IPS-18a (cell line): ENCODE measurements around the gene GARS1.
"Not testable (repeated sequence)": the region's sequence is repeated elsewhere in the genome, so short reads cannot be mapped to it uniquely, and the experiment has no call there.

ENCODE experiments used
- H3K27ac ChIP-seq: one replicate; pipeline ENCODE4 v1.5.1; 2013; ENCODE audit warnings: low read length
- H3K27me3 ChIP-seq: one replicate; pipeline ENCODE4 v1.6.1; 2013; ENCODE audit warnings: mild to moderate bottlenecking, low read length; ENCODE audit not compliant: control insufficient read depth, insufficient read depth
- H3K36me3 ChIP-seq: one replicate; pipeline ENCODE4 v1.6.1; 2013; ENCODE audit warnings: low read depth, low read length; ENCODE audit not compliant: control insufficient read depth
- H3K4me1 ChIP-seq: one replicate; pipeline ENCODE4 v1.6.1; 2013; ENCODE audit warnings: low read depth, low read length; ENCODE audit not compliant: control insufficient read depth
- H3K4me3 ChIP-seq: one replicate; pipeline ENCODE4 v1.5.1; 2013; ENCODE audit warnings: low read length
- H3K9ac ChIP-seq: one replicate; pipeline ENCODE4 v1.6.1; 2013; ENCODE audit warnings: mild to moderate bottlenecking, low read length, moderate library complexity
- H3K9me3 ChIP-seq: one replicate; pipeline ENCODE4 v1.6.1; 2013; ENCODE audit warnings: low read depth, low read length; ENCODE audit not compliant: control insufficient read depth

Gene GARS1

GRCh38 chr7:30557245-30557644 is 37.4 kb upstream of the GARS1 start:
- Histone ChIP-seq H3K36me3 (no peaks in the 10 kb centered on the region), H3K9ac (peak overlapping the region; percentile 36), H3K4me1 (peaks cover 15% of the 10 kb centered on the region), H3K27ac (peak overlapping the region; percentile 26), H3K9me3 (no peaks in the 10 kb centered on the region), H3K4me3 (no peak overlapping the region), H3K27me3 (no peaks in the 10 kb centered on the region)

GRCh38 chr7:30559611-30560010 is 35.1 kb upstream of the GARS1 start:
- Histone ChIP-seq H3K27ac (no peak overlapping the region), H3K4me3 (no peak overlapping the region), H3K27me3 (no peaks in the 10 kb centered on the region), H3K9ac (no peak overlapping the region), H3K4me1 (peaks cover 15% of the 10 kb centered on the region), H3K36me3 (no peaks in the 10 kb centered on the region), H3K9me3 (no peaks in the 10 kb centered on the region)

GRCh38 chr7:30561389-30561788 is 33.3 kb upstream of the GARS1 start:
- no peak overlapping the region for H3K4me3 ChIP-seq
- peaks cover 12% of the 10 kb centered on the region for H3K4me1 ChIP-seq
- no peaks in the 10 kb centered on the region for H3K9me3 ChIP-seq
- H3K9ac ChIP-seq, result no peak overlapping the region
- no peak overlapping the region for H3K27ac ChIP-seq
- no peaks in the 10 kb centered on the region for H3K27me3 ChIP-seq
- H3K36me3 ChIP-seq, result no peaks in the 10 kb centered on the region

- no peak overlapping the region for H3K27ac ChIP-seq
- no peaks in the 10 kb centered on the region for H3K9me3 ChIP-seq
- no peaks in the 10 kb centered on the region for H3K27me3 ChIP-seq
- H3K4me1 ChIP-seq, result peaks cover 2% of the 10 kb centered on the region
- H3K9ac ChIP-seq, result no peak overlapping the region
- no peaks in the 10 kb centered on the region for H3K36me3 ChIP-seq
- no peak overlapping the region for H3K4me3 ChIP-seq
These were observed 32.2 kb upstream of the GARS1 start for GRCh38 chr7:30562498-30562897.

GRCh38 chr7:30562909-30563308 is 31.8 kb upstream of the GARS1 start:
- Histone ChIP-seq H3K27me3 (no peaks in the 10 kb centered on the region), H3K9ac (no peak overlapping the region), H3K4me3 (no peak overlapping the region), H3K4me1 (peaks cover 4% of the 10 kb centered on the region), H3K36me3 (no peaks in the 10 kb centered on the region), H3K27ac (no peak overlapping the region), H3K9me3 (no peaks in the 10 kb centered on the region)

- H3K4me1 ChIP-seq, result peaks cover 9% of the 10 kb centered on the region
- no peaks in the 10 kb centered on the region for H3K9me3 ChIP-seq
- H3K27ac ChIP-seq, result no peak overlapping the region
- H3K36me3 ChIP-seq, result no peaks in the 10 kb centered on the region
- H3K4me3 ChIP-seq, result no peak overlapping the region
- H3K9ac ChIP-seq, result no peak overlapping the region
- H3K27me3 ChIP-seq, result no peaks in the 10 kb centered on the region
These were observed 31.2 kb upstream of the GARS1 start for GRCh38 chr7:30563326-30563942.

- H3K4me1 ChIP-seq, result peaks cover 18% of the 10 kb centered on the region
- no peaks in the 10 kb centered on the region for H3K36me3 ChIP-seq
- no peak overlapping the region for H3K9ac ChIP-seq
- no peak overlapping the region for H3K27ac ChIP-seq
- no peaks in the 10 kb centered on the region for H3K9me3 ChIP-seq
- no peak overlapping the region for H3K4me3 ChIP-seq
- no peaks in the 10 kb centered on the region for H3K27me3 ChIP-seq
These were observed 30.3 kb upstream of the GARS1 start for GRCh38 chr7:30564243-30564892.

- H3K27me3 ChIP-seq, result no peaks in the 10 kb centered on the region
- H3K4me1 ChIP-seq, result peaks cover 18% of the 10 kb centered on the region
- H3K36me3 ChIP-seq, result no peaks in the 10 kb centered on the region
- H3K9ac ChIP-seq, result no peak overlapping the region
- no peak overlapping the region for H3K27ac ChIP-seq
- H3K4me3 ChIP-seq, result no peak overlapping the region
- H3K9me3 ChIP-seq, result no peaks in the 10 kb centered on the region
These were observed 28.1 kb upstream of the GARS1 start for GRCh38 chr7:30566596-30566995.

- Histone ChIP-seq H3K27ac (no peak overlapping the region), H3K9me3 (no peaks in the 10 kb centered on the region), H3K36me3 (no peaks in the 10 kb centered on the region), H3K9ac (no peak overlapping the region), H3K4me1 (peaks cover 18% of the 10 kb centered on the region), H3K27me3 (no peaks in the 10 kb centered on the region), H3K4me3 (no peak overlapping the region)
These were observed 27.6 kb upstream of the GARS1 start for GRCh38 chr7:30567081-30567480.

- H3K9ac ChIP-seq, H3K4me3 ChIP-seq, H3K27me3 ChIP-seq: not testable (repeated sequence)
These were observed 24.4 kb upstream of the GARS1 start for GRCh38 chr7:30570238-30570637.

GRCh38 chr7:30572212-30572841 is 22.4 kb upstream of the GARS1 start:
- Histone ChIP-seq H3K27ac (no peak overlapping the region), H3K9ac (no peak overlapping the region), H3K36me3 (no peaks in the 10 kb centered on the region), H3K27me3 (no peaks in the 10 kb centered on the region), H3K9me3 (peaks cover 20% of the 10 kb centered on the region), H3K4me3 (no peak overlapping the region), H3K4me1 (peaks cover 18% of the 10 kb centered on the region)

More at GRCh38 chr7:30570238-30570637, 24.4 kb upstream of the GARS1 start:
- not testable (repeated sequence) for H3K9me3 ChIP-seq, H3K36me3 ChIP-seq, H3K27ac ChIP-seq
- H3K4me1 ChIP-seq, result peaks cover 18% of the 10 kb centered on the region

- H3K27me3 ChIP-seq, result no peaks in the 10 kb centered on the region
- H3K4me3 ChIP-seq, result no peak overlapping the region
- no peak overlapping the region for H3K9ac ChIP-seq
- H3K9me3 ChIP-seq, result peaks cover 29% of the 10 kb centered on the region
- H3K36me3 ChIP-seq, result peaks cover 4% of the 10 kb centered on the region
- no peak overlapping the region for H3K27ac ChIP-seq
- no peaks in the 10 kb centered on the region for H3K4me1 ChIP-seq
These were observed 18.8 kb upstream of the GARS1 start for GRCh38 chr7:30575910-30576309.
